Astrocyte (in vitro differentiated cells and primary cell): ENCODE results near the gene BMS1.
"Not testable (repeated sequence)": the region's sequence is repeated elsewhere in the genome, so short reads cannot be mapped to it uniquely, and the experiment has no call there.

Experiments used
- CTCF ChIP-seq: IDR thresholded peaks from 2 replicates; pipeline ENCODE4 v1.5.1; 2011; ENCODE audit warnings: low read depth, mild to moderate bottlenecking, inconsistent platforms, low read length, moderate library complexity; ENCODE audit not compliant: insufficient read depth
- EZH2 ChIP-seq: IDR thresholded peaks from 2 replicates; pipeline ENCODE4 v1.6.1; 2012; ENCODE audit warnings: mild to moderate bottlenecking, low read length, inconsistent platforms; ENCODE audit not compliant: insufficient read depth

GRCh38 chr10:42844810-42845209 is 62.2 kb downstream of the BMS1 start:
- not testable (repeated sequence) for TF ChIP-seq CTCF, EZH2
